ENCODE results near the gene DPY19L1. TPM values are rescaled to one million over a fixed set of nuclear protein-coding genes. Genes with fewer than 3 reads are reported as not detected.
"Not testable (repeated sequence)": the region's sequence is repeated elsewhere in the genome, so short reads cannot be mapped to it uniquely, and the experiment has no call there.

DPY19L1 gene
- total and polyA plus RNA-seq, 3 donors from 2014 or later, result 40.2 to 63.8 (median 53.4) TPM

DNA sequence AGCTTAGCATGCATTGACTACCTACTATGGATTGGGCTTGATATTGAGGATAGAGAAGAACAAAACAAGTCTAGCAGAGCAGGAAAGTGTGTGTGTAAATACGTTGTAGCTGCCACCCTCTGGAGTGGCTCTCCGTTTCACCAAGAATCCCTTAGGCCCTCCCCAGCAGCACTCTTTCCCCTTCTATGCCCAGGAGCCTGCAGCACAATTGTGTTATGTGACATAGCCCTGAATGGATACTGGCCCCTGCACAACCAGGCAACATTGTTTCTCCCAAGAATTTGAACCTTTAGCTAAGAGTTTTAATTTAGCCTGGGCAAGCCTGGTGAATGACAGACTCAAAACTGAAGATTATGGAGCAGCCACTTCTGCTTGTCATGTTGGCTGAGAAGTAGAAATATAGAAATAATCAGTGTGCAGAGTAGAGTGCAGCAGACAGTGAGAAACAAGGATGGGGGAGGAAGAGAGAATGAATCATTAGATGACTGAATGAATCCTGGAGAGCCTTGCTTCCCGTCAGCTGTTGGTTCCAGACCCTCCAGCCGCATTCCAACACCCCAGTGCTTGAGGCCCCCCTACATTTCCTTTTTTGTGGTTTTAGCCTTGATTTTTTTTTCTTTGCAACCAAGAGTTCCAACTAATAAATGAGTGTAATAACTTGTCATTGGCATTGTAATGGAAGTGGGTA is 16.3 kb upstream of the DPY19L1 start:
- H3K4me3 ChIP-seq; DNase-seq; H3K27me3 ChIP-seq; H3K4me1 ChIP-seq; H3K9me3 ChIP-seq; H3K36me3 ChIP-seq (ENCODE audit: low read depth, missing control alignments); intact Hi-C loops (cut with DNase I; ENCODE audit: low total_unique reads); H3K27ac ChIP-seq: not testable (repeated sequence)
- WGBS, 2 donors, result 52 to 62% methylated on average over 4 of the region's 4 CpGs

DNA sequence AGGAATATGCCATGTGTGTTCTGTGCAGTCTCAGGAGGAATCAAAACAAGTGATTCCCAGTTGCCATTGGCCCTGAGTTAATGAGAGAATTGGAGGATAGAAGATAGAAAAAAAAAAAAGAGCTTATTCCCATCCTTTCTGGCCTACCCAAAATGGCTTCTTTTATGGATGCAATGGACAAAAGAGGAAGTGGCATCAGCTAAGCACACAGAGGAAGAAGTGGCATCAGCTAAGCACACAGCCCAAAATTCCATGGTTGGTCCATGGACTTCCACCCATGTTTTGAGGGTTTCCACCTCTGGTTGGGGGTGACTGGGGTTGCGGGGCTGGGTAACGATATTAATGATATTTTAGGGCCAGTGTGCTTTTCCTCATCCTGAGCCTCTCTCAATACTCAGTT is 11.1 kb upstream of the DPY19L1 start:
- H3K36me3 ChIP-seq (ENCODE audit: low read depth, missing control alignments); H3K27ac ChIP-seq; H3K9me3 ChIP-seq; intact Hi-C loops (cut with DNase I; ENCODE audit: low total_unique reads); DNase-seq; H3K27me3 ChIP-seq; H3K4me3 ChIP-seq: not testable (repeated sequence)
- H3K4me1 ChIP-seq, result peaks cover 12% of the 10 kb centered on the region
- WGBS, 2 donors, result 84 to 88% methylated on average over 2 of the region's 2 CpGs

DNA sequence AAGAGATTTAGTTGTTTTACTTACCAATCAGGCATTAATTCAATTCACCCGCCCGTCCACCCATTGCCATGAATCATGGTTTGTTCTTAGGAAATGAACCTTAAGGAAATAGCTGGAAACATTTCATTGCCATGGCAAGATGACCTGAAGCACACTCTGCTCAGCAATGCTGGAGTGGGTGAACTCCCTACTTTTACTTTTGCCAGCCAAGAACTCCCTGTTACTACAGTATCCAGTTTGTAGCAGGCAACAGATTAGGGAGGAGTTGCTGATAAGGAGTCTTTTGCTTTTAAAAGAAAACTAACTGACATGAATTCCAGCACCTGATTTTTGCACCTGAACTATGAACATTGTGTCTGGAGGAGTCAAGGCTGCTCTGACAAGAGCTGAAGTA is 10.6 kb upstream of the DPY19L1 start:
- H3K4me3 ChIP-seq; intact Hi-C loops (cut with DNase I; ENCODE audit: low total_unique reads); H3K36me3 ChIP-seq (ENCODE audit: low read depth, missing control alignments); H3K27me3 ChIP-seq; H3K9me3 ChIP-seq; H3K27ac ChIP-seq: not testable (repeated sequence)
- DNase-seq, result peak; percentile 65
- WGBS, 2 donors, result 51 to 53% methylated on average over 2 of the region's 2 CpGs
- peaks cover 12% of the 10 kb centered on the region for H3K4me1 ChIP-seq

DNA sequence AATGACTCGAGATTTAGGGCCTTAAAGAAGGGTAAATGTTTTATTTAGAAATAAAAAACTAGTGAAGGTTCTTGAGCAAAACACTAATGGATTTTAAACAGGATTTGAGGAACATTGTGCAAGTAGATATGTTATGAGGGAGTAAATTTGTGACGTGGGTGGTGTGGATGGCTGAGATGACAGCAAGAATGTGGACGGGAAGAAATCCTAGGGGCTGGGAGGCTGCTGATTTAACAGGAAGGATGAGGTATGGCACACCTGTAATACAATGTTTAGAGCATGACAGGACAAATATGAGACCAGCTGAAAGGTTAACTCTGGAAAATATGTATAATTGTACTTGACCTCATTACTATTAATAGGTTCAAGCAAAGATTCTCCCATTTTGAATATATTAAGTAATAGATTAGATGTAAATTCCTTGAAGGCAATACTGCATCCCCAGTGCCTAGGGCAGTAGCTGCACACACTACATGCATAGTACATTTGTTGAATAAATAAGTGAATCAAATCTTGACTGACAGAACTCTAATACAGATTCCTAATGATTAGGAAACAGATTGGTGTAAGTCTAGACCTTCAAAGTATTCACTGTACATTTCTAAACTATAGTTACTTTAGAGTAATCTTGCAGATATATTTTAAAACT is 10.1 kb upstream of the DPY19L1 start:
- H3K36me3 ChIP-seq (ENCODE audit: low read depth, missing control alignments); H3K9me3 ChIP-seq; H3K27ac ChIP-seq; intact Hi-C loops (cut with DNase I; ENCODE audit: low total_unique reads); DNase-seq; H3K27me3 ChIP-seq; H3K4me3 ChIP-seq: not testable (repeated sequence)
- H3K4me1 ChIP-seq, result peaks cover 12% of the 10 kb centered on the region
- WGBS, 2 donors, result 59 to 70% methylated on average over 3 of the region's 3 CpGs

DNA sequence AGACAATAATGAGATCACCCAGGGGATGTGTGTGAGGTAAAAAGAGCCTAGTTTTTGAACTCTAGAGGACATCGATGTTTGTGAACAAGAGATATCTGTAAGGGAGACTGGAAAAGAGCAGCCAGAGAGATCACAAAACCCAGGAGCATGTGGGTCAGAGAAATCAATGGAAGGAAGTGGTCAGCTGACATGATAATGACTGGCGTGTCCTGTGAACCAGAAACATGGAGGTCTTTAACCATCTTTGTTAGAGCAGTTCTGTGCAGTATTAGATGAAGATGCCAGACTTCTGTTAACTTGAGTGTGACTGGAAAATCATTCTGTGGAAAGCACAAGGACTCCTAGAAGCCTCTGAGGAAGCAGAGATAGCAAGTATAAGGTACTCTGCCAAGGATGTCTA is 6.0 kb upstream of the DPY19L1 start:
- WGBS, 2 donors, result 88 to 89% methylated on average over 2 of the region's 2 CpGs
- H3K27me3 ChIP-seq; intact Hi-C loops (cut with DNase I; ENCODE audit: low total_unique reads); H3K4me1 ChIP-seq; H3K4me3 ChIP-seq; H3K9me3 ChIP-seq; DNase-seq; H3K27ac ChIP-seq; H3K36me3 ChIP-seq (ENCODE audit: low read depth, missing control alignments): not testable (repeated sequence)

DNA sequence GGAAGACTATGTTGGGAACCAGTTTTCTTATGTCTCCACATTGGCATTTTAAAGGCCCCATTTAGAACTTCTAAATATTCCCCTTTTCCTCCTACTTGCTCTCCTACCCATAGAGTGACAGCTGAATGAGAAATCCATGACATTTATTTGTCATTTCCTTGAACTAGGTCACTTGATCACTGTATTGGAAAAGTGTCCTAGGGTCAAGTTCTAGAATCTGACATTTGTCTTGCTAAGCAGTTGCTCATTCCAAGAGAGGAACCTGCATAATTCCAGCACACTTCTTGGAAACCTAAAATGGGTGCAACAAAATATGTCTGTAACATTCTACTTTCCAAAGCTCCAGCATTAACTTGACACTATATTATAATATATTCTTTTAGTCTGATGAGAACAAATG is 3.6 kb upstream of the DPY19L1 start:
- Histone ChIP-seq H3K4me1 (peaks cover 8% of the 10 kb centered on the region), H3K27me3 (no peaks in the 10 kb centered on the region), H3K9me3 (no peaks in the 10 kb centered on the region), H3K36me3 (ENCODE audit: low read depth, missing control alignments) (no peaks in the 10 kb centered on the region), H3K27ac (no peak overlapping the region), H3K4me3 (no peak overlapping the region)
- intact Hi-C loops (cut with DNase I; ENCODE audit: low total_unique reads), result no loop called here
- no peak for TF ChIP-seq POLR2A (IDR thresholded peaks at IDR 0.05)
- TF ChIP-seq, protein P1, sequence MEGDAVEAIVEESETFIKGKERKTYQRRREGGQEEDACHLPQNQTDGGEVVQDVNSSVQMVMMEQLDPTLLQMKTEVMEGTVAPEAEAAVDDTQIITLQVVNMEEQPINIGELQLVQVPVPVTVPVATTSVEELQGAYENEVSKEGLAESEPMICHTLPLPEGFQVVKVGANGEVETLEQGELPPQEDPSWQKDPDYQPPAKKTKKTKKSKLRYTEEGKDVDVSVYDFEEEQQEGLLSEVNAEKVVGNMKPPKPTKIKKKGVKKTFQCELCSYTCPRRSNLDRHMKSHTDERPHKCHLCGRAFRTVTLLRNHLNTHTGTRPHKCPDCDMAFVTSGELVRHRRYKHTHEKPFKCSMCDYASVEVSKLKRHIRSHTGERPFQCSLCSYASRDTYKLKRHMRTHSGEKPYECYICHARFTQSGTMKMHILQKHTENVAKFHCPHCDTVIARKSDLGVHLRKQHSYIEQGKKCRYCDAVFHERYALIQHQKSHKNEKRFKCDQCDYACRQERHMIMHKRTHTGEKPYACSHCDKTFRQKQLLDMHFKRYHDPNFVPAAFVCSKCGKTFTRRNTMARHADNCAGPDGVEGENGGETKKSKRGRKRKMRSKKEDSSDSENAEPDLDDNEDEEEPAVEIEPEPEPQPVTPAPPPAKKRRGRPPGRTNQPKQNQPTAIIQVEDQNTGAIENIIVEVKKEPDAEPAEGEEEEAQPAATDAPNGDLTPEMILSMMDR (IDR thresholded peaks at IDR 0.05), result no peak
- DNase-seq, result no peak

DNA sequence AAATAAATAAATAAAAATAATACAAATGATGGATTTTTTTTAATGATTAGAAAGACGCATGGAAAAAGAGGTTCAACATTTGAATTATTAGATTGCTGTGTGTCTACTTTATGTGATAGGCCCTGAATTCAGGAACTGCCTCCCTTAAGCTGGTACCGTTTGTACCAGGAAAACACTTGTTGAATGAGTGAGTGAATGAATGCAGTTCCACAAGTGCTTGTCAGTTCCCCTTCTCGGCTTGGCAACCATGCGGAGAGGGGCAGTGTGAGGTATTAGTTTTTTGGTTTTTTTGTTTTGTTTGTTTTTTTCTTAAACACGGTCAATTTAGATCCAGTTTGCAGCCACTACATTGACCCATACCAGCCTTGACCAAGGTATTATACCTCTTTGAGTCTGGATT is 2.1 kb upstream of the DPY19L1 start:
- intact Hi-C loops (cut with DNase I; ENCODE audit: low total_unique reads), result no loop called here

More for the DNA sequence above, 2.1 kb upstream of the DPY19L1 start:
- H3K36me3 ChIP-seq (ENCODE audit: low read depth, missing control alignments), result no peaks in the 10 kb centered on the region
- H3K27ac ChIP-seq, result no peak overlapping the region
- TF ChIP-seq, protein P1 (IDR thresholded peaks at IDR 0.05), result no peak
- TF ChIP-seq POLR2A (IDR thresholded peaks at IDR 0.05), result no peak
- peaks cover 20% of the 10 kb centered on the region for H3K4me1 ChIP-seq
- H3K9me3 ChIP-seq, result no peaks in the 10 kb centered on the region
- no peak for DNase-seq
- no peak overlapping the region for H3K4me3 ChIP-seq
- H3K27me3 ChIP-seq, result no peaks in the 10 kb centered on the region
- 58 to 68% methylated on average over 5 of the region's 5 CpGs for WGBS, 2 donors
